ENCODE measurements around the gene LDHA. TPM values are rescaled to one million over a fixed set of nuclear protein-coding genes. Genes with fewer than 3 reads are reported as not detected.

The LDHA gene
- polyA plus RNA-seq, 1 donor (not counting 4 experiments of a cell fraction or from before 2014, with no cell fraction given), result 3,668 TPM

- H4K20me1 ChIP-seq (ENCODE audit: control insufficient read depth, extremely low read depth, insufficient read depth, low read length), result no peaks in the 10 kb centered on the region
- no peaks in the 10 kb centered on the region for H3K27me3 ChIP-seq (ENCODE audit: control insufficient read depth, extremely low read depth, insufficient read depth, low read length)
- H3K4me1 ChIP-seq (ENCODE audit: control insufficient read depth, extremely low read depth, insufficient read depth, low read length), result no peaks in the 10 kb centered on the region
- no peak overlapping the region for H3K4me3 ChIP-seq (ENCODE audit: control insufficient read depth in 2 of 3, extremely low read depth in 1 of 3, insufficient read depth in 2 of 3, low read depth in 1 of 3, low read length in 3 of 3)
- no peak overlapping the region for H3K9ac ChIP-seq (ENCODE audit: control insufficient read depth, extremely low read depth, insufficient read depth, low read length)
- no peak overlapping the region for H2AFZ ChIP-seq (ENCODE audit: control insufficient read depth, low read length)
- dilution Hi-C loops (cut with MboI; ENCODE audit: extremely low pct_ligation_motif_present, low sequenced_read_pairs), result no loop called here
- no peaks in the 10 kb centered on the region for H3K9me3 ChIP-seq (ENCODE audit: control insufficient read depth, low read depth, low read length)
- H3K36me3 ChIP-seq (ENCODE audit: control insufficient read depth in 2 of 2, extremely low read depth in 1 of 2, insufficient read depth in 2 of 2, low read length in 2 of 2), result no peaks in the 10 kb centered on the region
- TF ChIP-seq CTCF (optimal IDR thresholded peaks at IDR 0.05 in 1 of 3, IDR thresholded peaks at IDR 0.05 in 1 of 3, conservative IDR thresholded peaks at IDR 0.05 in 1 of 3; ENCODE audit: extremely low read depth in 1 of 3, insufficient read depth in 2 of 3, low read length in 3 of 3) (no peak), EZH2 (IDR thresholded peaks at IDR 0.05; ENCODE audit: low read length) (no peak)
- no peak for DNase-seq (ENCODE audit: low read depth, low spot score)
- H3K79me2 ChIP-seq (ENCODE audit: control insufficient read depth, insufficient read depth, low read length), result no peaks in the 10 kb centered on the region
- H3K4me2 ChIP-seq (ENCODE audit: control insufficient read depth, extremely low read depth, insufficient read depth, low read depth, low read length), result no peak overlapping the region
- no peak overlapping the region for H3K27ac ChIP-seq (ENCODE audit: control insufficient read depth, insufficient read depth, low read length)
- no peak for FAIRE-seq
- H3K9me1 ChIP-seq (ENCODE audit: control insufficient read depth, extremely low read depth, insufficient read depth, low read length), result no peaks in the 10 kb centered on the region
Observed at GRCh38 chr11:18375941-18376340, 18.4 kb upstream of the LDHA start.

GRCh38 chr11:18379201-18379600 lies 15.2 kb upstream of the LDHA start:
- no peak overlapping the region for H3K9ac ChIP-seq (ENCODE audit: control insufficient read depth, extremely low read depth, insufficient read depth, low read length)
- H3K9me1 ChIP-seq (ENCODE audit: control insufficient read depth, extremely low read depth, insufficient read depth, low read length), result no peaks in the 10 kb centered on the region
- FAIRE-seq (no peak), DNase-seq (ENCODE audit: low read depth, low spot score) (no peak)
- H3K27me3 ChIP-seq (ENCODE audit: control insufficient read depth, extremely low read depth, insufficient read depth, low read length), result no peaks in the 10 kb centered on the region
- H4K20me1 ChIP-seq (ENCODE audit: control insufficient read depth, extremely low read depth, insufficient read depth, low read length), result no peaks in the 10 kb centered on the region
- no peaks in the 10 kb centered on the region for H3K9me3 ChIP-seq (ENCODE audit: control insufficient read depth, low read depth, low read length)
- H3K4me1 ChIP-seq (ENCODE audit: control insufficient read depth, extremely low read depth, insufficient read depth, low read length), result peaks cover 15% of the 10 kb centered on the region
- H2AFZ ChIP-seq (ENCODE audit: control insufficient read depth, low read length), result no peak overlapping the region
- TF ChIP-seq EZH2 (IDR thresholded peaks at IDR 0.05; ENCODE audit: low read length) (no peak), CTCF (optimal IDR thresholded peaks at IDR 0.05 in 1 of 3, IDR thresholded peaks at IDR 0.05 in 1 of 3, conservative IDR thresholded peaks at IDR 0.05 in 1 of 3; ENCODE audit: extremely low read depth in 1 of 3, insufficient read depth in 2 of 3, low read length in 3 of 3) (no peak)
- H3K27ac ChIP-seq (ENCODE audit: control insufficient read depth, insufficient read depth, low read length), result no peak overlapping the region
- no peak overlapping the region for H3K4me3 ChIP-seq (ENCODE audit: control insufficient read depth in 2 of 3, extremely low read depth in 1 of 3, insufficient read depth in 2 of 3, low read depth in 1 of 3, low read length in 3 of 3)
- no peaks in the 10 kb centered on the region for H3K79me2 ChIP-seq (ENCODE audit: control insufficient read depth, insufficient read depth, low read length)
- H3K36me3 ChIP-seq (ENCODE audit: control insufficient read depth in 2 of 2, extremely low read depth in 1 of 2, insufficient read depth in 2 of 2, low read length in 2 of 2), result no peaks in the 10 kb centered on the region
- H3K4me2 ChIP-seq (ENCODE audit: control insufficient read depth, extremely low read depth, insufficient read depth, low read depth, low read length), result no peak overlapping the region
- dilution Hi-C loops (cut with MboI; ENCODE audit: extremely low pct_ligation_motif_present, low sequenced_read_pairs), result no loop called here

Measured in keratinocyte (primary cell).